Pons (tissue), 1 donor: Measurements from ENCODE around the gene CAPRIN1.
"Not testable (repeated sequence)": the region's sequence is repeated elsewhere in the genome, so short reads cannot be mapped to it uniquely, and the experiment has no call there.

ENCODE experiments used
- DNase-seq: peaks from one replicate; pipeline ENCODE4 v3.0.0-alpha.2; 2016; ENCODE audit warnings: low spot score

CAPRIN1 gene

DNA sequence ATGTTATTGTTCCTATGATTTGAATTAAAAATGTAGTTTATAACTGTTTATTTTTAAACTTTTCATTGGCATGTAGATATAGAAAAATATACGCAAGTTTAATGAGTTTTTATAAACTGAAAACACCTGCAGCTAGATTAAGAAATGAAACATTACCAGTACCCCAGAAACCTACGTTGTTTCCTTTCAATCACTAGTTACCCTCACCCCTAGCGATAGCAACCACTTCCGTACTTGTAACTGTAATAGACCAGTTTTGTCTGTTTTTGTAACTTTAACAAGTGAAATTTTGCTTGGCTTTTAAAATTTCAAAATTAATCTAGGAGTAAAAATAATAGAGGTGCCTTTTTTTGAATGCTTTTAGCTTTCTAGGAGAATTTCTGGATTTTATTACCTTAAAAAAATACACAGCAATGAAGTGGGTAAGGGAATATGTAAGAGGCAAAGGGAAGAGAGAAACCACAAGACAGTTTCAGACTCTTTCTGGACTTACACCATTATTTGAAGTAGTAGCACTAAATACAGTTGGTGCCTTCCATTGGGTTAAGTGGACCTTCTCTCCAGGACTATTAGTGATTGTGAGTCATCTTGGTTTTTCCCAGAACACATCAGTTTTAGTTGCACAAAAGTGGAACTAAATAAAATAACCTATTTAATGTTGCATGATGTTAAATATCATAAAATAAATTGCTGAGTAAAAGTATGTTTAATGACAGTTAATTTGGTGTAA is 35.2 kb downstream of the CAPRIN1 start:
- DNase-seq: no peak

DNA sequence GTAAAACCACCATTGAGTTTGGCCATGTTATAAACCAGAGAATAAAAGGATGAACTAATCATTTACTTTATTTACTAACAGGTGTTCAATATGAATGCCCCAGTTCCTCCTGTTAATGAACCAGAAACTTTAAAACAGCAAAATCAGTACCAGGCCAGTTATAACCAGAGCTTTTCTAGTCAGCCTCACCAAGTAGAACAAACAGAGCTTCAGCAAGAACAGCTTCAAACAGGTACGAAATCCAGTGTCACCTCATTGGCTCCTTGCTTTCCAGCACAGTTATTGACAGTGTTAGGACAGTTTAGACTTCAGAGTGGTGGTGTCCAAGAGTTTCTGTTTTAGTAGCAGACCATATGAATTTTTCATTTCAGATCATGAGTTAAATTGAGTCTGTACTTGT is 40.3 kb downstream of the CAPRIN1 start:
- DNase-seq: no peak

DNA sequence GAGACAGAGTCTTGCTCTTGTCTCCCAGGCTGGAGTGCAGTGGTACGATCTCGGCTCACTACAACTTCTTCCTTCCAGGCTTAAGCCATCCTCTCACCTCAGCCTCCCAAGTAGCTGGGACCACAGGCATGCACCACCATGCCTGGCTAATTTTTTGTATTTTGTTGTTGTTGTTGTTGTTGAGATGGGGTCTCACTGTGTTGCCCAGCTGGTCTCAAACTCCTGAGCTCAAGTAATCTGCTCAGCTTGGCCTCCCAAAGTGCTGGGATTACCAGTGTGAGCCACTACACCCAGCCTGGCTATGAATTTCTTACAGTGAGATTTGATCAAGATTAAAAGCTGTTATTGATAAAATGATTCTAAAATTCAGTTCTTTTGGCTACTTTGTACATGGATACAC is 43.4 kb downstream of the CAPRIN1 start:
- DNase-seq: not testable (repeated sequence)

DNA sequence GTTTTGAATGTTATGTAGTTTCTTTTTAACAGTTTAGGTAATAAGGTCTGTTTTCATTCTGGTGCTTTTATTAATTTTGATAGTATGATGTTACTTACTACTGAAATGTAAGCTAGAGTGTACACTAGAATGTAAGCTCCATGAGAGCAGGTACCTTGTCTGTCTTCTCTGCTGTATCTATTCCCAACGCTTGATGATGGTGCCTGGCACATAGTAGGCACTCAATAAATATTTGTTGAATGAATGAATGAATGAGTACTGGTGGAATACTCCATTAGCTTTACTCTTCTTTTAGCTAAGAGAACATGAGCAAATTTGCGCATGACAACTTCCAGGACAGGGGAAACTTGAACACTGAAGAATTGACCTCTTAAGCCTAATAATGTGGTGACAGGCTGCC is 47.3 kb downstream of the CAPRIN1 start:
- no peak for DNase-seq

DNA sequence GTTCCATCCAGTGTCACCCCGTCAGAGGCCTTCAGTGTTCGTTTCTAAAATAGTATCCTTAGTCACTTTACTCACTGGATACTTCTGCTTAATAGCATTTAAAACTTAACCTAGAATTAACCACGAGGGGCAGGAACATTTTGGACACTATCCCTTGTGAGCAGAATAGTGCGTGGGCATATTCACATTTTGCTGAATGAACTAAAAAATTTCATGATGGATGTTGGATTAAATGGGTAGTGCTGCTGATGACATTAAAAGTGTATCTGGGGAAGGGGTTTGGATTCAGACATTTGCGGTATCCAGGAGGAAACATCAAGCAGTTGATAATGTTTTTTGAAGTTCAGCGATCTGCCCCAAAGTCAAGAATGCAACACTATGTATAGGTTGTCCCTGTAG is 53.1 kb downstream of the CAPRIN1 start:
- DNase-seq: no peak

DNA sequence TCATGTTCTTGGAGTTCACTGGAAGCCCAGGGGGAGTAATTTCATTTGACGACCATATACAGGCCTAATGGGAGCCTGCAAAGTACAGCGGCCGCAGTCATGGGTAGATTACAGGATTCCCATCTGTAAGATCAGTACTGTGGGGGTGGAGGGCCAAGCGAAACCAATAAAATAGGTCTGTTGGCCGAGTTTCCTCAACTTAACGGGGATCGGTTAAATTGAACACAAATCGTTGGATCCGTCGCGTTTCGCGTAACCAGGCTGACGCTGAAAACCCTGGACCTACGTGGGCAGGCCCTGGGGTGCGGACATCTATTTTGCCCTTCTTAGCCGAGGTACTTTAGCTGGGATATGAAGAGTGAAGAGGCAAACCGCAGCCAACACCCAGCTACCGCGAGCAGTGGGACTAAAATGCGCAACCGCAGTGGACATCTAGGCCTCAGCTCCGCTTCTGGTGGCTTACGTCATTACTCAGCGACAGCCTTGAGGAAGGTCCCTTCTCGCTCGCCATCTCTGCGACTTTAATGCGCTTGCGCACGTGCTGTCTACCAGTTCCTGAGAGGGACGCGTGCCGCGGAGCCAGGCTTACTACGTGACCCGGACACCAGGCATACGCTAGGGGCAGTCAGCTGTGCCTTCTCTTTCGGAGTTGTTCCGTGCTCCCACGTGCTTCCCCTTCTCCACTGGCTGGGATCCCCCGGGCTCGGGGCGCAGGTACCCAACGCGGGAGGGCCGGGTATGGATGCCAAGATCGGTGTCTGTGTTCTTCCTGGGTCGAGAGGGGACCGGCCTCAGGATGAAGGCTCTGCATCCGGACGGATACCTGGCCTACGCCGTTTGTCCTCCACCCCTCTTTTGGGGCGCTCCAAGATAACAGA is 53.8 kb downstream of the CAPRIN1 start, which contains the start of gene NAT10:
NAT10 (plus strand) TSS at position 551 of the 878 bp plus-strand sequence. CDS start 2,597 bp downstream, outside the sequence.
- peak; percentile 95 for DNase-seq

DNA sequence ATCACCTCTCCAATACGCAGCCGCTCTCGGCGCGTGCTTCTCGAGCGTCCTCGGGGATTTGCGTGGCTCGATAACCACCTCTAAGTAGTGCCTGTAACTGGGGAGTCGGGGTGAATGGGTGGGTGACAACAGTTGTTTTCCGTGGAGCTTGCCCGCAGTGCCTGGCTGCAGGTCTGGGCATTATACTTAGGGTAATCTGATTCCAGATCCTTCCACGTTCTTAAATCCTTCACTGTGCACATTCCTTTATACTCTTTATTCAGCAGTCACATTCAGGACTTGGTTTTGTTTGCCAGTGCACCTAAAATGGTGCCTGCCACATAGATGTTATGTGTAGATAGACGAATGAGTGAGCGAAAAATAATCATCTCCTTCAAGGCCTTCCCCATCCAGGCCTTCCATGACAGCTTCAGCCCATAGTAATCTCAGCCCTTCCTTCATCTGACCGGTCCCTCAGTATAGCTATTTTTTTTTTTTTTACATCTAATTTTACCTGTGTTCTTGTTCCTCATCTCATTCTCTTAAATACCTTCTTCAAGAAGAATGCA is 54.5 kb downstream of the CAPRIN1 start:
- no peak for DNase-seq

DNA sequence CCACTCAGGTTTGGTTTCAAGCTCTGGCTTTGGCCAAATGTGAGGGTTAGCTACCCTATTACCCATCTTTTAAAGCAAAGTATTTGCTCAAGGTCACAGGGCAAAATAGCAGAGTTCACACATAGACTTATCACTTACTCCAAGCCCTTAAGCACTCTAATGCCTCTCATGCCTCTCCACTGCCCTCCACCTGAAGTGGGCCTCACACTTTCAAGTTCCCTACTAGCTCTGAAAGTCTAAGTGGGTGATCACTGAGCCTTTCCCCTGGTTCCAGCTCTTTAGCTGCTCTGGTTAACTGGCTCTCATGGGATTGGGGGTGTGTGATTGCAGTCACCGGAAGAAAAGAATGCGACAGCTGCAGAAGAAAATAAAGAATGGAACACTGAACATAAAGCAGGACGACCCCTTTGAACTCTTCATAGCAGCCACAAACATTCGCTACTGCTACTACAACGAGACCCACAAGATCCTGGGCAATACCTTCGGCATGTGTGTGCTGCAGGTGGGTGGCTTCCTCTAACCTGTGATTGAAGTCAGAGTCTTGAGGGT is 60.3 kb downstream of the CAPRIN1 start:
- DNase-seq: no peak

DNA sequence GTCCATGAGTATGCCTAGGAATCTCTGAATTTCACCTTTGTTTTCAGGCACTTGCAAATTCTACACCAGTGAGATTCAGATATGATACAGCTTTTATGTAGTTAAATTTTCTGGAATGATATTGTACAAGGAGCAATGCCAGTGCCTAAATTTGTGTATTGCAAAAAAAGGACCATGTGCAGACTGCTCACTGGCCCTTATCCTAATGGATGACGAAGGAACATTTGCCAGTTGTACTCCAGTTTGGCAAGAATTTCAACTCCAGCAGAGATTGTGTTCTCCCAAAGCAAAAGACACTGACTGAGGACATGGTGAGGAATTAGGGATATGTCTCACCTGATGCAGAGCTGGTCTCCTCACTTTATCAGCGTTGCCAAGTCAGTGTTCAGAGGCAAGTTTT is 62.5 kb downstream of the CAPRIN1 start:
- DNase-seq: no peak

DNA sequence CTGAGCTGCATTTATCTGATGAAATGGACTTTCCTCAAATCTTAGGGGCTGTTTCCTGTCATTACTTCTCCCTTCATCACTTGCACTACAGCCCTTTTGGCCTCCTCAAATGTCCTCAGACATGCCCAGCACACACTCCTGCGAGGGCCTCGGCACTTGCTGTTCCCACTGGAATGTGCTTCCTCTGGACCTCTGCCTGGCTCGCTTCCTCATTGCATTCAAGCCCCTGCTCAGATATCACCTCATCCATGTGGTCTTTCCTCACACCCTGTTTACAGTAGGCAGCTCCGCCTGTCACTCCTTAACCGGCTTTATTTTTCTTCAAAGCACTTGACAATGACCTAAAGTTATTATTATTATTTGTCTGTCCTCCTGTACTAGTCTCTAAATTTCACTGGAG is 62.9 kb downstream of the CAPRIN1 start:
- DNase-seq: no peak

DNA sequence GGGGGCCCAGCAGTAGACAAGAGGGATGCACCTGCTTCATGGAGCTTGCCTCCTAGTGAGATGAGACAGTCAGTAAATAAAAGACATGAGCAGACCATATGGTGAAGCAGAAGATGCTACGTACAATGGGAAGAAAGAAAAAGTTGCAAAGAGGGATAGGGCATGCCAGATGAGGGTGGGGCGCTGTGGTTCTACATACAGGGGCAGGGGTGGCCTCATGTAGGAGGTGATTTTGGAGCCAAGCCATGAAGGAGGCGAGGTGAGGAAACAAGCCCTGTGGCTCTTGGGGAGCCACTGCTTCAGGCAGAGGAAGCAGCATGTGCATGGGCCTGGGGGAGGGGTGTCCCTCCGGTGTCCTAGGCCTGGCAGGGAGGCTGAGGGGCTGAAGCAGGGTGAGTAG is 69.1 kb downstream of the CAPRIN1 start:
- DNase-seq: no peak

DNA sequence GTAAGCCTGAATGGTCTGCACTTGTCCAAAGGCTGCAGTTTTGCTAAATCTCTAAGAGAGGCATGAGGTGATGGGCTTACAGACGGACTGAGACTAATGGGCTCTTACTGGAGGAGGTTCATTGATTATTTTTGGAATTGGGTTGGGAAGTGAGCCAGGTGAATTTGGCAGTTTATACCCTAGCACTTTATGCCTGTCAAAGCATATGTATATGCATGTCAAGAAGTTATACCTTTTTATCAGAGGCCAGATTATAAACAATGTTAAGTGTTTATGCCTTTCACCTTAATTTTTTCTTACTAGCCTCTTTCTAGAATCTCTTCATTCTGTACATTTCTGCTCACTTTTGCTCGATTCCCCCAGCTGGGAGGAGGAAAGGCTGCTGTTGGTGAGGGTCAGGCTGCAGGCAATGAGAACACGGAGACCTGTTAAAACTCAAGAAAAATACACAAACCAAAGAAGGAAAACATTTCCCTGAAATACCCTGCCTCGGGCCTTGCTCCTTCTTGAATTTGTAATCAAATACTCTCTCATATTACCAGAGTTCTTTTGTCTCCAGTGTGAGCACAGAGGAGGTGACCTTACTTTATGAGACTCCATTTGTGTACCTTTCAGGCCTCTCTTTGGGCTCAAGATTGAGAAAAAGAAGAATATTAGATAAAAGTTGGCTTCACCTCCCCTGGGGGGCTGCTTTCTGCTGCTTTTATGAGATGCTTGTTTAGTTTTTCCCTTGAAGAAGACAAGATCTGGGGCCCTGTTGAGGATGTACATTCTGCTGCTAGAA is 73.5 kb downstream of the CAPRIN1 start:
- DNase-seq: no peak

DNA sequence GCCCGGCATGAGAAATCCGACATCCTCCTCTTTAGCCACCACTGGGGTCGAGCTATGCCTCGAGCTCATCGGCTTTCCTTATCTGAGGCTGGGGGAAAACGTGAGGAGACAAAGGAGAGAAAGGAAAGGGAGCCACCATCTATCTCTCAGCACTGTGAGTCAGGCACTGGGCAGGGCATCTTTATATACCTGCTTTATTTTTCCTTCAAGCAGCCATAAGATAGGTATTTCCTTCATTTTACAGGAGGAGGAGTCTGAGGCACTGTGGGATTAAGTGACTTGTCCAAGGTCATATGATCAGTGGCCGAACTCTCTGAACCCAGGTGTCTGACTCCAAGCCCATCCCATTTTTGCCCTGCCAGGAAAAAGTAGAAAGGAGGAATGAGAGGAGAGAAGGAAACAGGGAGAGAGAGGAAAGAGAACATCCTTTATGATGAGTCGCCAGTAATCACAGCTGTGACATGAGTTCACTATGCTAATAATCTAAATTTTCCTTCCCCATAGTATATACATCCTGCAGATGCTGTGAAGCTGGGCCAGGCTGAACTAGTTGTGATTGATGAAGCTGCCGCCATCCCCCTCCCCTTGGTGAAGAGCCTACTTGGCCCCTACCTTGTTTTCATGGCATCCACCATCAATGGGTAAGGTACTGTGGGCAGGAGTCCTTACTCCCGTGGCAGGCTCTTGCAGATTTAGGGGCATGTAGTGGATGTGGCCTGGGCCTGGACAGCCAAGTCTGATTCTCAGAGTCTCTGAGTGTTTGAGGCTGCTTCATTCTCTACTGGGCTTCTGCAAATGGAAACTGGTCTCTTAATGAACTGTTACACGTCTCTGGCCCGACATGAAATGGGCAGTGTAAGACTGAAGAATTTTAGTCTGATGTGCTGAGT is 75.7 kb downstream of the CAPRIN1 start:
- no peak for DNase-seq

DNA sequence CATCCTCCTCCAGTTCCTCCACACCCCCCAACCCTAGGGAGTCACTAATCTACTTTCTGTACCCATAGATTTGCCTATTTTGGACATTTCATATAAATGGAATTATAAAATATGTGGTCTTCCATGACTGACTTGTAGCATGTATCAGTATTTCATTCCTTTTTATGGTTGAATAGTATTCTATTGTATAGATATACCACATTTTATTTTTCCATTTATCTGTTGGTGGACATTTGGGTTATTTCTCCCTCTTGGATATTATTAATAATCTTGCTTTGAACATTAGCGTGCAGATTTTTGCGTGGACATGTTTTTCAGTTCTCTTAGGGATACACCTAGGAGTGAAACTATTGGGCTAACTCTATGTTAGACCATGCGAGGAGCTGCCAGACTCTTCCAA is 77.3 kb downstream of the CAPRIN1 start:
- no peak for DNase-seq

DNA sequence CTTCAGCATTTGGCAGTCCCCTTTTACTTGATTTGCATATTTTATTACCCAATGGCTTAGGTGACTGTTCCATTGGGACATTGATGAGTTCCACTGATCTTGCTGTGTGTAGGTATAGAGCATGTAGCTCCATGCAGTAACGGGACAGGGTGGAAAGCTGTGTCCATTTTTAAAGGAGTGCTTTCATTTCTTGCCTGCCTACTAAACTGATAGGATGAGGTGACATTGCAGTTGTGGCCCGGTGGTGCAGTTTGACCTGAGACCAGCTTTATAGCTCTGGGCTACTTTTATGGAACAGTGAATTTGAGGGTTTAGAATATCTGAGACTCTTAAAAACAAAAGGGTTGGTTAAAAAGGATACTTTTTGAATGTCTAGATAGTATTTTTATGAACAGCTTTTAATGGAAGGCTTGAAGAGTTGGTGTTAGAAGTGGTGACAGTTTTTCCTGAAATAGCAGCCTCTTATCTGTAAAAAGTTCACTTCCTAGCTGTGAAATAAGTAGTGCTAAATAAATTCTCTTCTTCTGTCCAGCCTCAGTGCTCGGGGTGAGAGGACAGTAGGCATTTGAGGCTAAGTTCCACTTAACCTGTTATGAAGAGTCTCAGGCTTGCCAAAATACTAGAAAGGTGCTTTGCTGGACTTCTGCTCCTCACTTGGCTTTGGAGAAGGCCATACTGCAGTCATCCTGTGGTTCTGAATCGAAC is 80.9 kb downstream of the CAPRIN1 start:
- DNase-seq: no peak

DNA sequence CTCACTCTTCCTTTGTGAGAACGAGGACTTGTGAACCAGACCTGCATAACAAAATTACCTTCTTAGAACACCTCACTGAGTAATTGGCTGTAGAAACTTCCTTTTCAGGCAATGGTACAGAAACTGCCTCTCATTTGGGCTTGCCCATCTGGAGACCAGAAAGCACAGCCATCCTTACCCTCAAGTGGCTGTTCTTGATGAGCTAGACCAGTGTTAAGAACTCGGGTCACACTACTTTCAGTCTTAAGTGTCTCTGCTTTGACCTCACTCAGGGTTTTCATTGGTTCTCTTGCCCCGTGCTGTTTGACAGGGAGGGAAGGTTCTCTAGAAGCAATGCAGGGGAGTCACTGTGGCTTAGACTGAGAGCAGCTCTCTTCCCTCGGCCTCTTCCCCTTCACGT is 83.2 kb downstream of the CAPRIN1 start:
- no peak for DNase-seq

DNA sequence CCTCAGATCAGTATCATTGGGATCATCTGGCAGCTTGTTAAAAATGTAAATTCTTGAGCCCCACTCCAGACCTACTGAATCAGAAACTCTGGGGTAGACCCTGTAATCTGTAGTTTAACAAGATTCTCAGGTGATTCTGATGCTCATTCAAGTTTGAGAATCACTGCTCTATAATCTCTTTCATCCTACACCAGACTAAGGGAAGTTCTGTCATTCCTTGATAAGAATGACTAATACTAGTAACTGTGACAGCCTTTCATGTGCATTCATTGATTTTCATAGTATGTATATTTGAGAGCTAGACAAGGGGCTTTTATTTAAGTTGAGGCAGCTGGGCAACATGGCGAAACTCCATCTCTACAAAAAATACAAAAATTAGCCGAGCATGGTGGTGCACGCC is 83.9 kb downstream of the CAPRIN1 start:
- DNase-seq: no peak

DNA sequence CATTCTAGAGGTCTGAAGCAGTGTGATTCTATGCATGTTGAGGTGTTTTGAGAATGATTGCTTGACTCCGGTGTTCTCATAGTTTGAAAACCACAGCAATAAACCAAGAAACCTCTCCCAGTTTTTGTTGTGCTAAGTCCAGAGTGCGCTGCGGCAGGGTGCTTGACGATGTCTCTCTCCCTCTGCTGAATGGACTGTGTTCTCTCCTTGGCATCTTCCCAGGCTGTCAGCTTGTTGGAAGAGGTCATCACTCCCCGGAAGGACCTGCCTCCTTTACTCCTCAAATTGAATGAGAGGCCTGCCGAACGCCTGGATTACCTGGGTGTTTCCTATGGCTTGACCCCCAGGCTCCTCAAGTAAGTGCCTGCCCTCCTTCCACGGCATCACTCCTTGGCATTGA is 84.9 kb downstream of the CAPRIN1 start:
- DNase-seq: peak; percentile 44

DNA sequence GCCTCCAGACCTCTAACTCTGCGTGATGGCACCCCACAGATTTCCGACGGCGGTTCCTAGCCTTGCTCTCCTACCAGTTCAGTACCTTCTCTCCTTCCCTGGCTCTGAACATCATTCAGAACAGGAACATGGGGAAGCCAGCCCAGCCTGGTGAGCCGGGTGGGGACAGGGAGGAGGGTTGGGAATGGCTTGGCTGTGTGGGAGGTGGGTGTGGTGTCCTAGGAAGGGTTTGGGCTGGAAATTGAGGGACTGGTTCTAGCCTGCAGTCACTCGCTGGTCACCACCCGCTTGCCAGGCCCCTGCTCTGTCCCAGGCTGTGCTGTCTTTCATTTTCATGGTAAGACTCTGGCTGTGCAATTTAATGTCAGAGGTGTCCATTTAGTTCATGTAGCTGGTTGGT is 87.8 kb downstream of the CAPRIN1 start:
- no peak for DNase-seq

DNA sequence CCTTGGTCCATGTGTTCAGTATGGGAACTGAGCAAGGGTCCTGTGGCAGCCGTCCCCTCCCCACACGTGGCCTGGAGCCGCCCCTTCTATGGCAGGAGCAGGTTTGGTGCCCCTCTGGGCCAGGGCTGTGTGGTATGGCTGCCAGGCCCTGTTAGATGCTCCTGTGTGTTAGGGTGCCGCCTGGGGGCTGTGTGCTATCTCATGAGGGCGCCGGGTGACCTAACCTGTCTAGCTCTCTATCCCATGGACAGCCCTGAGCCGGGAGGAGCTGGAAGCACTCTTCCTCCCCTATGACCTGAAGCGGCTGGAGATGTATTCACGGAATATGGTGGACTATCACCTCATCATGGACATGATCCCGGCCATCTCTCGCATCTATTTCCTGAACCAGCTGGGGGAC is 88.6 kb downstream of the CAPRIN1 start:
- no peak for DNase-seq
